Measurements from ENCODE around the gene GFPT2.

Gene GFPT2

GRCh38 chr5:180287404-180287803 lies 65.7 kb downstream of the GFPT2 start:
- TF ChIP-seq CTCF (IDR thresholded peaks at IDR 0.05; ENCODE audit: poor library complexity, severe bottlenecking), result no peak
- peaks cover 16% of the 10 kb centered on the region for H3K4me1 ChIP-seq (ENCODE audit: insufficient read depth, poor library complexity, severe bottlenecking)
- no peak overlapping the region for H3K27ac ChIP-seq (ENCODE audit: poor library complexity, severe bottlenecking)
- ATAC-seq (ENCODE audit: low read depth) (no peak), DNase-seq (ENCODE audit: low spot score) (no peak)
- no peaks in the 10 kb centered on the region for H3K9me3 ChIP-seq (ENCODE audit: severe bottlenecking)
- H3K36me3 ChIP-seq (ENCODE audit: low read depth), result peaks cover 28% of the 10 kb centered on the region
- H3K27me3 ChIP-seq (ENCODE audit: insufficient read depth, poor library complexity, severe bottlenecking), result no peaks in the 10 kb centered on the region
- H3K4me3 ChIP-seq (ENCODE audit: severe bottlenecking), result no peak overlapping the region

- ATAC-seq (ENCODE audit: low read depth) (no peak), DNase-seq (ENCODE audit: low spot score) (peak; percentile 48)
- Histone ChIP-seq H3K36me3 (ENCODE audit: low read depth) (peaks cover 60% of the 10 kb centered on the region), H3K4me1 (ENCODE audit: insufficient read depth, poor library complexity, severe bottlenecking) (peaks cover 9% of the 10 kb centered on the region), H3K9me3 (ENCODE audit: severe bottlenecking) (no peaks in the 10 kb centered on the region), H3K4me3 (ENCODE audit: severe bottlenecking) (no peak overlapping the region), H3K27me3 (ENCODE audit: insufficient read depth, poor library complexity, severe bottlenecking) (no peaks in the 10 kb centered on the region), H3K27ac (ENCODE audit: poor library complexity, severe bottlenecking) (no peak overlapping the region)
- TF ChIP-seq CTCF (IDR thresholded peaks at IDR 0.05; ENCODE audit: poor library complexity, severe bottlenecking), result no peak
Measured at GRCh38 chr5:180284149-180284548, 69.0 kb downstream of the GFPT2 start.

- DNase-seq (ENCODE audit: low spot score) (peak; percentile 64), ATAC-seq (ENCODE audit: low read depth) (peak; percentile 95)
- Histone ChIP-seq H3K4me1 (ENCODE audit: insufficient read depth, poor library complexity, severe bottlenecking) (peaks cover 6% of the 10 kb centered on the region), H3K36me3 (ENCODE audit: low read depth) (peaks cover 69% of the 10 kb centered on the region), H3K27ac (ENCODE audit: poor library complexity, severe bottlenecking) (peak overlapping the region; percentile 26), H3K9me3 (ENCODE audit: severe bottlenecking) (peaks cover 3% of the 10 kb centered on the region), H3K4me3 (ENCODE audit: severe bottlenecking) (no peak overlapping the region), H3K27me3 (ENCODE audit: insufficient read depth, poor library complexity, severe bottlenecking) (no peaks in the 10 kb centered on the region)
- no peak for TF ChIP-seq CTCF (IDR thresholded peaks at IDR 0.05; ENCODE audit: poor library complexity, severe bottlenecking)
Measured at GRCh38 chr5:180283026-180283615, 70.0 kb downstream of the GFPT2 start.

GRCh38 chr5:180282281-180282680 lies 70.9 kb downstream of the GFPT2 start:
- no peak for TF ChIP-seq CTCF (IDR thresholded peaks at IDR 0.05; ENCODE audit: poor library complexity, severe bottlenecking)
- H3K9me3 ChIP-seq (ENCODE audit: severe bottlenecking), result peaks cover 3% of the 10 kb centered on the region
- DNase-seq (ENCODE audit: low spot score), result no peak
- peaks cover 78% of the 10 kb centered on the region for H3K36me3 ChIP-seq (ENCODE audit: low read depth)
- H3K27me3 ChIP-seq (ENCODE audit: insufficient read depth, poor library complexity, severe bottlenecking), result no peaks in the 10 kb centered on the region
- H3K4me3 ChIP-seq (ENCODE audit: severe bottlenecking), result no peak overlapping the region
- H3K4me1 ChIP-seq (ENCODE audit: insufficient read depth, poor library complexity, severe bottlenecking), result peaks cover 6% of the 10 kb centered on the region
- ATAC-seq (ENCODE audit: low read depth), result no peak
- H3K27ac ChIP-seq (ENCODE audit: poor library complexity, severe bottlenecking), result peak overlapping the region; percentile 26

- Histone ChIP-seq H3K9me3 (ENCODE audit: severe bottlenecking) (peaks cover 3% of the 10 kb centered on the region), H3K4me1 (ENCODE audit: insufficient read depth, poor library complexity, severe bottlenecking) (peaks cover 6% of the 10 kb centered on the region), H3K4me3 (ENCODE audit: severe bottlenecking) (no peak overlapping the region), H3K27me3 (ENCODE audit: insufficient read depth, poor library complexity, severe bottlenecking) (no peaks in the 10 kb centered on the region), H3K36me3 (ENCODE audit: low read depth) (peaks cover 82% of the 10 kb centered on the region), H3K27ac (ENCODE audit: poor library complexity, severe bottlenecking) (no peak overlapping the region)
- no peak for ATAC-seq (ENCODE audit: low read depth)
- no peak for TF ChIP-seq CTCF (IDR thresholded peaks at IDR 0.05; ENCODE audit: poor library complexity, severe bottlenecking)
- DNase-seq (ENCODE audit: low spot score), result no peak
Measured at GRCh38 chr5:180281706-180282105, 71.4 kb downstream of the GFPT2 start.
